Left colon (tissue), 2 donors: ENCODE data around the gene SUCLG2. TPM values are rescaled to one million over a fixed set of nuclear protein-coding genes. Genes with fewer than 3 reads are reported as not detected.
A peak's percentile ranks its signal among the peaks of the same experiment; 100 is the strongest.

Source experiments
- ATAC-seq: fragments of 200-7000 bp; cut with Tn5 transposase; one replicate; pipeline ENCODE4 v1.9.1; 2020; ENCODE audit warnings: mild to moderate bottlenecking, moderate library complexity
- DNase-seq, 2 donors: peaks; one replicate each; pipeline ENCODE4 v3.0.0-alpha.2; 2020
- intact Hi-C, 2 donors: fragments of 100-400 bp; cut with DNase I in 1 of 2; cut with micrococcal nuclease in 1 of 2; formaldehyde crosslinking; loops; one replicate each; pipeline versions ENCODE4 v1.11.2 to v1.14.0; 2022; cut with DNase I, micrococcal nuclease
- total RNA-seq, 2 donors: library from RNA; stranded (reverse); fragmentation: NEBNext Ultra II Directional; extraction: Animal tissue kit (Norgen Biotek cat#: 25700); gene quantifications; one replicate each; pipeline ENCODE4 v1.2.1, GENCODE V29; 2021
- donor health status: DM: no; HTN: no; CAD: no.
- donor health status: DM: yes; HTN: yes; CAD: no.

SUCLG2 gene
- total RNA-seq, 2 donors from 2014 or later, result 210 to 246 TPM

- intact Hi-C loops, result no loop called here
- no peak for ATAC-seq
- DNase-seq, result no peak
These were observed 217.3 kb downstream of the SUCLG2 start for GRCh38 chr3:67437090-67437489.

DNA sequence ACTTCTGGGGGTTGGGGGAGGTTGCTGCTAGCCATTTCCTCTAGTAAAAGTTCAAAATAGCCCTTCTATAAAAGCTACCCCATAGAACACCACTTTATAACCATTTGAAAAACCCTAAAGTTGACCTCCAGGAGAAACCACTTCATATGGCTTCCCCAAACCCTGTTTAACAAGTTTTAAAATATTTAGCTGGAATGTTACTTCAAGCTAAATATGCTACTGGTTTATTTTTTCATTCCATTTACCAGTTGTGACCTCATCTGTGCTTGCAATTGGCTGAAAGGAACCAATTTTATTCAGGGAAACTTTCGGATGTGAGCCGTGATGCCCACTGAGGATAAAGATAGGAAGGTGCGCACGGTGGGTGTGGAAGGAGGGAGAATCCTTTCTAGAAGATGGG is 221.3 kb downstream of the SUCLG2 start:
- intact Hi-C loops, result no loop called here
- no peak for DNase-seq
- no peak for ATAC-seq

GRCh38 chr3:67431887-67432286 is 222.5 kb downstream of the SUCLG2 start:
- intact Hi-C loops, result no loop called here
- DNase-seq, result no peak
- no peak for ATAC-seq

DNA sequence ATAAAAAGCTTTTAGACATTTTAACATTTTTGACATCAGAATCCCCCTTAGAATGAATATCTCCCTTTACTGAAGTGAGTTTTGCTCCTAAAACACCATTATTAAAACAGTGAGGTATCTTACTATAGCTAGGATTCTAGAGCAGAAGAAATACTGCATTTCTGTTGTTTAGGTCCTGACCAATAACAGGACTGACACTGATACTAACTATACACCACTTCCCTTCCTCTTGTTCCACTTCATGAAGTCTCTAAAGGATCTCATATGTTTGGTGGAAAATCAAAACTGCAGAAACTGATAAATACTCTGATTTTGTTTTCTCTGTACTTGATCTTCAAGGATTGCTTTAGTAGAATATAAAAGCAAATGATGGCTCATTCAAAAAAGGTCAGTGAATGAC is 230.7 kb downstream of the SUCLG2 start:
- DNase-seq, result no peak
- no peak for ATAC-seq

GRCh38 chr3:67421912-67422311 is 232.5 kb downstream of the SUCLG2 start:
- ATAC-seq, result no peak
- no peak for DNase-seq
- intact Hi-C loops, result no loop called here

More for the DNA sequence above, 230.7 kb downstream of the SUCLG2 start:
- intact Hi-C loops, result no loop called here

DNA sequence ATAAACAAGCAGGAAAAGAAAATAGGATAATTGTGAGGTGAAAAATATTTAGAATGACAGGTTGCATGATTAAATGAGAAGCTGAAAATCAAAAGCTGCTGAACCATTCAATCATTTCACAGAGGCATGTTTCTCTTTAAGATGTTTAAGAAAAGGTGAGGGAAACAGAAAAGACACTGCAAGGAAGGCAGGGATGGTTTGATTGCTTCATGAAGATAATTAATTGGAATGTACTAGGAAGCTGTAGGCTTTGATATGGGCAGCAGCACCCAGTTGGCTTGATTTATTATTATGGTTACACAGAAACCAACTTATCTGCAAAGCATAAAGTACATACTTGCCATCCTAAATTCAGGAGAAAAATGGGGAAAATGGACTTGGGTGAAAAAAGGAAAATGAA is 234.6 kb downstream of the SUCLG2 start:
- intact Hi-C loops, result no loop called here
- DNase-seq (no peak), ATAC-seq (no peak)

- intact Hi-C loops, result no loop called here
- ATAC-seq (no peak), DNase-seq (no peak)
These were observed 235.2 kb downstream of the SUCLG2 start for GRCh38 chr3:67419218-67419529.

DNA sequence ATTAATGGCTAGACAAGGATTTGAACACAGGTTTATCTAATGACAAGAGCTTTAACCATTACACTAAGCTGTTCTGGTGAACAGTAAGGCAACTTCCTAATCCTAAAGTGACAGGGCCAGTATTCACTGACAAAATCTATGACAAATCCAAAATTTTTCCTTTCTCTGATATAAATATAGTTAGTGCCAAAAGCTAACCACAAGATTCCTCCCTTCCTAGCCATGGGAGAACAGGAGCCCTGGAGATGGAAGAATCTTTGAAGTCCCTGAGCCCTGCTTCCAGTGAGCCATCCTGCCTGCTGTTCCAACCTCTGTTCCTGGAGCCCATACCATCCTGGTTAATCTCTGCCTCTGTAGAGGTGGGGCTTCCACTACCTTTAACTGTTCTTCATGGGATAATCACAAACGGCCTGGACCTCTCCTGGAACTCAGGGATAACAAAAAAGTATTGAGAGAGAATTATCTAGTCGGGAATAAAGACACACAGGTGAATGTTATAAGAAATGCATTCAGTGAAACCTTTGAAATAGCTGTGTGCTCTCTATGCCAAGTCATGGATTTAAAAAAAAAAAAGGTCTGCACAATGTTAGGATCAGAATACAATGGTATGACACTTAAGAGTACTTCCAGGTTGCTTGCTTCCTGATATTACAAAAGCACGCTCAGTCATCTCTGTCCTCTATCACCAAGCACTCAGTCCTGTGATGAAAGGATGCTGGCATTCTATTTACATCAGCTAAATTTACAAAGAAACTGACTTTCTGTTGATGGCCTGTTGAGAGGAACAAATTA is 235.8 kb downstream of the SUCLG2 start:
- intact Hi-C loops, result no loop called here
- no peak for DNase-seq
- no peak for ATAC-seq

- intact Hi-C loops, result no loop called here
- ATAC-seq (no peak), DNase-seq (no peak)
These were observed 237.7 kb downstream of the SUCLG2 start for GRCh38 chr3:67416703-67417102.

- no peak for DNase-seq
- intact Hi-C loops, result no loop called here
- ATAC-seq, result no peak
These were observed 238.9 kb downstream of the SUCLG2 start for GRCh38 chr3:67415511-67415910.

DNA sequence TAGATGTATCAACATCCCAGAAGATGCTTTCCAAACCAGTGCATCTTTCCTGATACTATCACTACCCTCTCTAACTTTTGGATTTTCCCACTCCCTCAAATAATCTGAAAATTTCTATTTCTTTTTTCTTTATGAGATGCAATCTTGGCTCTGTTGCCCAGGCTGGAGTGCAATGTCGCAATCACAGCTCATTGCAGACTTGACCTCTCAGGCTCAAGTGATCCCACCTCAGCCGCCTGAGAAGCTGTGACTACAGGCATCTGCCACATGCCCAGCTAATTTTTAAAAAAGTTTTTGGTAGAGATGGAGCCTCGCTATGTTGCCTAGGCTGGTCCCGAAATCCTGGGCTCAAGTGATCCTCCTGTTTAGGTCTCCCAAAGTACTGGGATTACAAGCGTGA is 239.7 kb downstream of the SUCLG2 start:
- no peak for DNase-seq
- intact Hi-C loops, result no loop called here
- ATAC-seq, result no peak

DNA sequence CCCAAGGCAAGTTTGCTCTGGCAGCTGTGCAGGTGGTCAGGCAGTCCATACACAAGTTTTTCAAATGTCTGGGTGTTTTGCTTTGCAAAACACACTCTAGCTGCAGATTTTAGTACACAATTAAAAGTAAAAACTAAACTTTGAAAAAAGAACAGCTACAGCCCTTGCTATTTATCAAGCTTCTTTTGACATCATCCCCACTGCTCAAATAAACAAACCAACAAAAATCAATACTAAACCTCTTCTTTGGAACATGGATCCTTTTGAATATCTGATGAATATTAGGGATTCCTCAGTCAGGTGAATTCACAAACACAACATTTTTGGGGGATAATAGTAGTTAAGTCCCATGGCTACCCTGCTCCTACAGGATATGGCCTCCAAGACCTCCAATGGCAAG is 249.2 kb downstream of the SUCLG2 start:
- ATAC-seq (no peak), DNase-seq (no peak)
- intact Hi-C loops, result no loop called here

DNA sequence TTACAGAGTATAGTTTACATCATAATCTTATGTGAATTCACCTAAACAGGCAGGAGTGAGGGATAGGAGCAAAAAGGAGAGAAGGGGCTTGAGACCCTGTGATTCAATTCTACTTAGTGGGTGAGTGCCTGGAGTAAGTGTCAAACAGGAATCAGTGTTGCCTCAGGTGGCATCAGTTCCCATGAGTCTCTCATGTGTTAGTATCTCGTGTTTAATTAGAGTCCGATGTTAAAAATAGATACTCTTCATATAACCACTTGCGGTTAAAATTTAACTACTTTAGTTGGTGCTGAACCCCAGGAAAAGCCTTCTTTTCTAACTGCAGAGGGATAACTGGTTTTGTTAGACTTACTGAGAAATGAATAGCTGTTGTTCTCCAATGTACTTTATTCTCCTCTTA is 251.5 kb downstream of the SUCLG2 start:
- DNase-seq (no peak), ATAC-seq (no peak)
- intact Hi-C loops, result no loop called here

- ATAC-seq (no peak), DNase-seq (no peak)
- intact Hi-C loops, result no loop called here
These were observed 252.5 kb downstream of the SUCLG2 start for GRCh38 chr3:67401921-67402320.

GRCh38 chr3:67400476-67400875 is 253.9 kb downstream of the SUCLG2 start:
- ATAC-seq (no peak), DNase-seq (no peak)
- intact Hi-C loops, result no loop called here

- no peak for ATAC-seq
- no peak for DNase-seq
- intact Hi-C loops, result no loop called here
These were observed 265.2 kb downstream of the SUCLG2 start for GRCh38 chr3:67389176-67389575.

DNA sequence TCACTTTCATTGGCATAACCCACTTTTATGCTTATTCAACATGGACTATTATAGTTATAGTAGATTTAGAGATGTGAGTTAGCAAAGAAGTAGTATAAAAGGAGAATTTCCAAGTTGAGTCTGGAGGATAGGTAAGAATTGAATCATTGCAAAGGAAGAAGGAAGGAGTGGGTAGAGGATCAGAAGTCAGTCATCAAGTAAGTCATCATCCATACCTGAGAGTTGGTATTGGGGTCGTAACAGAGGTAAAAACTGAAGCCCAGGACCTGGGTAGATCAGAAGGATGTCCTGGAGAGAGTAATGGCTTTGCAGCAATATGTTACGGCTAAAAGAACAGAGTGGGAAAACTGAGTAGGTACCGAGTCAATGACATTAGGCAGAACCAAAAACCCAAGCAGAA is 265.7 kb downstream of the SUCLG2 start:
- ATAC-seq, result no peak
- intact Hi-C loops, result no loop called here

GRCh38 chr3:67386451-67386850 is 268.0 kb downstream of the SUCLG2 start:
- intact Hi-C loops, result no loop called here
- DNase-seq, result no peak
- no peak for ATAC-seq

More for the DNA sequence above, 265.7 kb downstream of the SUCLG2 start:
- DNase-seq, result no peak

GRCh38 chr3:67384760-67385397 is 269.5 kb downstream of the SUCLG2 start:
- peak in 1 of 2 donors; percentile 19 for DNase-seq
- intact Hi-C loops, result no loop called here
- peak; percentile 35 for ATAC-seq

DNA sequence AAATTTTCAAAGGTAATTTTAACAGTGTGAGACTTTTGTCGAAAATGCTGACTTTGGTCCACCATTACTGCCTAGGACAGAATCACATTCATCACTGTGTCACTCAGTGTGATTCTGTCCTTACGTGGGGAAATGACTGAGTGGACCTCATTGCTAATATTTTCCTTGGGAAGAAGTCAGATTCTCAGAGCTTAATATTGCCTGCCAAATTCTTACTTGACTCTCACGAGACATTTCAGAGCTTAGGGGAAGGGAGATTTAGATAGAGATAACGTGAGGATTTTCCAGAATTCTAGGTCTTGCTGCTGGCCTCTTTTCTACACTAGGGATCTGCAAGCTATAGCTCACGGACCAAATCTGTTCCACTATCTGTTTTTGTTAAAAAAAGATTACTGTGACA is 270.4 kb downstream of the SUCLG2 start:
- ATAC-seq (no peak), DNase-seq (no peak)
- intact Hi-C loops, result no loop called here

GRCh38 chr3:67383379-67383778 is 271.0 kb downstream of the SUCLG2 start:
- intact Hi-C loops, result no loop called here
- DNase-seq (no peak), ATAC-seq (no peak)
